Activated CD4-positive, alpha-beta T cell treated with anti-CD3 and anti-CD28 coated beads, Interleukin-2, amount 50 U/mL, for 48 hours (primary cell): ENCODE data around the gene PHF3.
"Not testable (repeated sequence)": the region's sequence is repeated elsewhere in the genome, so short reads cannot be mapped to it uniquely, and the experiment has no call there.

ENCODE experiments used
- DNase-seq, 2 experiments: peaks; one replicate each; pipeline ENCODE4 v3.0.0-alpha.2; 2020

PHF3 gene

GRCh38 chr6:63716169-63716568 lies 80.6 kb downstream of the PHF3 start:
- no peak for DNase-seq

GRCh38 chr6:63721181-63721580 lies 85.6 kb downstream of the PHF3 start:
- DNase-seq = no peak

- no peak for DNase-seq
Observed at GRCh38 chr6:63724721-63725120, 89.1 kb downstream of the PHF3 start.

- DNase-seq = no peak
Observed at GRCh38 chr6:63730311-63730710, 94.7 kb downstream of the PHF3 start.

- no peak for DNase-seq
Observed at GRCh38 chr6:63731930-63732329, 96.3 kb downstream of the PHF3 start.

GRCh38 chr6:63732336-63732735 lies 96.7 kb downstream of the PHF3 start:
- DNase-seq = no peak

GRCh38 chr6:63734923-63735322 lies 99.3 kb downstream of the PHF3 start:
- DNase-seq = no peak

GRCh38 chr6:63738190-63738589 lies 102.6 kb downstream of the PHF3 start:
- DNase-seq = not testable (repeated sequence)

GRCh38 chr6:63739094-63739687 lies 103.6 kb downstream of the PHF3 start:
- no peak for DNase-seq

GRCh38 chr6:63740709-63741108 lies 105.1 kb downstream of the PHF3 start:
- DNase-seq = no peak

- DNase-seq = no peak
Observed at GRCh38 chr6:63742060-63742459, 106.5 kb downstream of the PHF3 start.

- no peak for DNase-seq
Observed at GRCh38 chr6:63743691-63744090, 108.1 kb downstream of the PHF3 start.

- DNase-seq = no peak
Observed at GRCh38 chr6:63744810-63745209, 109.2 kb downstream of the PHF3 start.

GRCh38 chr6:63745784-63746183 lies 110.2 kb downstream of the PHF3 start:
- no peak for DNase-seq

- DNase-seq = no peak
Observed at GRCh38 chr6:63750400-63750799, 114.8 kb downstream of the PHF3 start.

GRCh38 chr6:63757275-63757674 lies 121.7 kb downstream of the PHF3 start:
- DNase-seq = not testable (repeated sequence)

GRCh38 chr6:63757826-63758225 lies 122.2 kb downstream of the PHF3 start:
- no peak for DNase-seq

- DNase-seq = no peak
Observed at GRCh38 chr6:63759605-63760105, 124.1 kb downstream of the PHF3 start.

- DNase-seq = no peak
Observed at GRCh38 chr6:63760199-63760598, 124.6 kb downstream of the PHF3 start.

- no peak for DNase-seq
Observed at GRCh38 chr6:63764318-63764916, 128.8 kb downstream of the PHF3 start.
